Body of pancreas (tissue), 4 donors: ENCODE measurements around the gene NRXN2. TPM values are rescaled to one million over a fixed set of nuclear protein-coding genes. Genes with fewer than 3 reads are reported as not detected.

Experiments
- ATAC-seq: fragments of 150-250 bp; one replicate; pipeline ENCODE4 v1.9.1; 2016
- DNase-seq, 4 donors: peaks; one replicate each; pipeline ENCODE4 v3.0.0-alpha.2; 2019
- H3K27ac ChIP-seq, 4 donors: fragments of 200-600 bp; sonication (generic); 1 replicate in 3 of 4; 2 replicates in 1 of 4; pipeline versions ENCODE4 v1.5.1 to v1.6.1; 2016 to 2019; ENCODE audit warnings: mild to moderate bottlenecking in 1 of 4, mixed read lengths in 1 of 4, moderate library complexity in 1 of 4
- H3K27me3 ChIP-seq, 2 donors: fragments of 200-600 bp; sonication (generic); one replicate each; pipeline ENCODE4 v1.6.0; 2016; ENCODE audit warnings: mild to moderate bottlenecking in 1 of 2
- H3K36me3 ChIP-seq, 2 donors: fragments of 200-600 bp; sonication (generic); replicated peaks in 1 of 2; 2 replicates each; pipeline ENCODE4 v1.5.1; 2016; ENCODE audit warnings: low read depth in 2 of 2; ENCODE audit not compliant: insufficient read depth in 1 of 2
- H3K4me1 ChIP-seq: fragments of 200-600 bp; sonication (generic); one replicate; pipeline ENCODE4 v1.6.0; 2016
- H3K4me3 ChIP-seq, 2 donors: fragments of 200-600 bp; sonication (generic); 1 replicate in 1 of 2; 2 replicates in 1 of 2; pipeline ENCODE4 v1.5.1; 2016 to 2019
- H3K9me3 ChIP-seq, 3 donors: fragments of 200-600 bp; sonication (generic); 1 replicate in 2 of 3; 2 replicates in 1 of 3; pipeline ENCODE4 v1.5.1; 2016
- POLR2A ChIP-seq, 3 donors: fragments of 450-650 bp; IDR thresholded peaks; one replicate each; pipeline ENCODE4 v1.6.1; 2016; ENCODE audit warnings: antibody characterized with exemption in 3 of 3, mild to moderate bottlenecking in 2 of 3
- WGBS, 2 donors: methylation state at CpG; one replicate each; pipeline ENCODE4 v1.1.5; 2017; 5-methylcytosine and 5-hydroxymethylcytosine counted together
- intact Hi-C: fragments of 100-400 bp; cut with DNase I; formaldehyde crosslinking; loops from one replicate; pipeline ENCODE4 v1.15.1; 2023
- total RNA-seq, 2 donors: library from RNA; depleted of rRNA; stranded (reverse); fragments of >200 nt; gene quantifications; one replicate each; pipeline ENCODE4 v1.1.0, GENCODE V29; 2016
- TF ChIP-seq, protein P1 (sequence below), 7 experiments: fragments of 450-650 bp in 4 of 7; fragments of 200-600 bp in 3 of 7; sonication (generic) in 3 of 7; IDR thresholded peaks; one replicate each; pipeline ENCODE4 v1.5.1; 2016 to 2019; ENCODE audit warnings: antibody characterized with exemption in 7 of 7

NRXN2 gene
- total RNA-seq, 2 donors from 2014 or later: 1.3 to 4.9 TPM

- intact Hi-C loops: loop anchor here (5.0 kb wide), 1 partner anchor 212 kb away; no protein-coding TSS in a partner anchor
- no peak for DNase-seq
- no peak for ATAC-seq
- no peak for TF ChIP-seq POLR2A (IDR thresholded peaks at IDR 0.05)
- TF ChIP-seq, protein P1, sequence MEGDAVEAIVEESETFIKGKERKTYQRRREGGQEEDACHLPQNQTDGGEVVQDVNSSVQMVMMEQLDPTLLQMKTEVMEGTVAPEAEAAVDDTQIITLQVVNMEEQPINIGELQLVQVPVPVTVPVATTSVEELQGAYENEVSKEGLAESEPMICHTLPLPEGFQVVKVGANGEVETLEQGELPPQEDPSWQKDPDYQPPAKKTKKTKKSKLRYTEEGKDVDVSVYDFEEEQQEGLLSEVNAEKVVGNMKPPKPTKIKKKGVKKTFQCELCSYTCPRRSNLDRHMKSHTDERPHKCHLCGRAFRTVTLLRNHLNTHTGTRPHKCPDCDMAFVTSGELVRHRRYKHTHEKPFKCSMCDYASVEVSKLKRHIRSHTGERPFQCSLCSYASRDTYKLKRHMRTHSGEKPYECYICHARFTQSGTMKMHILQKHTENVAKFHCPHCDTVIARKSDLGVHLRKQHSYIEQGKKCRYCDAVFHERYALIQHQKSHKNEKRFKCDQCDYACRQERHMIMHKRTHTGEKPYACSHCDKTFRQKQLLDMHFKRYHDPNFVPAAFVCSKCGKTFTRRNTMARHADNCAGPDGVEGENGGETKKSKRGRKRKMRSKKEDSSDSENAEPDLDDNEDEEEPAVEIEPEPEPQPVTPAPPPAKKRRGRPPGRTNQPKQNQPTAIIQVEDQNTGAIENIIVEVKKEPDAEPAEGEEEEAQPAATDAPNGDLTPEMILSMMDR (IDR thresholded peaks at IDR 0.05): no peak
- Histone ChIP-seq H3K27me3 (no peaks in the 10 kb centered on the region), H3K27ac (no peak overlapping the region), H3K4me3 (no peak overlapping the region), H3K4me1 (peaks cover 4% of the 10 kb centered on the region), H3K36me3 (no peaks in the 10 kb centered on the region), H3K9me3 (no peaks in the 10 kb centered on the region)
- 76 to 94% methylated on average over 2 to 4 of the region's 4 CpGs for WGBS, 2 donors
Measured at GRCh38 chr11:64654439-64654838, 68.6 kb downstream of the NRXN2 start.

GRCh38 chr11:64653388-64653973 is 69.5 kb downstream of the NRXN2 start:
- DNase-seq (no peak), ATAC-seq (no peak)
- H3K36me3 ChIP-seq: no peaks in the 10 kb centered on the region
- intact Hi-C loops: loop anchor here (2.0 to 5.0 kb wide), 2 partner anchors 101 to 211 kb away; no protein-coding TSS in a partner anchor
- H3K27me3 ChIP-seq: no peaks in the 10 kb centered on the region
- peaks cover 9% of the 10 kb centered on the region for H3K4me1 ChIP-seq
- WGBS, 2 donors: 49% methylated on average over 9 to 13 of the region's 13 CpGs
- no peak overlapping the region for H3K4me3 ChIP-seq
- no peaks in the 10 kb centered on the region for H3K9me3 ChIP-seq
- TF ChIP-seq POLR2A (IDR thresholded peaks at IDR 0.05): no peak
- TF ChIP-seq, protein P1 (IDR thresholded peaks at IDR 0.05): no peak
- H3K27ac ChIP-seq: no peak overlapping the region

GRCh38 chr11:64652586-64653387 is 70.2 kb downstream of the NRXN2 start:
- no peak overlapping the region for H3K27ac ChIP-seq
- 46 to 68% methylated on average over 9 to 13 of the region's 13 CpGs for WGBS, 2 donors
- ATAC-seq (peak; percentile 80), DNase-seq (peak; percentile 78 to 86 (median 80))
- H3K27me3 ChIP-seq: no peaks in the 10 kb centered on the region
- TF ChIP-seq, protein P1 (IDR thresholded peaks at IDR 0.05): peak; percentile 76 to 97 (median 87)
- no peak for TF ChIP-seq POLR2A (IDR thresholded peaks at IDR 0.05)
- no peaks in the 10 kb centered on the region for H3K9me3 ChIP-seq
- intact Hi-C loops: loop anchor here (2.0 to 5.0 kb wide), 2 partner anchors 100 to 210 kb away; no protein-coding TSS in a partner anchor
- H3K36me3 ChIP-seq: no peaks in the 10 kb centered on the region
- no peak overlapping the region for H3K4me3 ChIP-seq
- H3K4me1 ChIP-seq: peaks cover 9% of the 10 kb centered on the region

GRCh38 chr11:64650923-64651523 is 72.0 kb downstream of the NRXN2 start:
- Histone ChIP-seq H3K36me3 (no peaks in the 10 kb centered on the region), H3K27ac (no peak overlapping the region), H3K9me3 (no peaks in the 10 kb centered on the region), H3K4me1 (peaks cover 9% of the 10 kb centered on the region), H3K27me3 (no peaks in the 10 kb centered on the region), H3K4me3 (no peak overlapping the region)
- intact Hi-C loops: loop anchor here (5.0 kb wide), 1 partner anchor 209 kb away; no protein-coding TSS in a partner anchor
- 51 to 53% methylated on average over 10 to 18 of the region's 18 CpGs for WGBS, 2 donors
- peak in 1 of 4 donors; percentile 25 for DNase-seq
- TF ChIP-seq POLR2A (IDR thresholded peaks at IDR 0.05): no peak
- TF ChIP-seq, protein P1 (IDR thresholded peaks at IDR 0.05): peak in 5 of 7 experiments; percentile 32 to 51 (median 36)
- no peak for ATAC-seq
